ENCODE measurements around the gene AMFR.

AMFR gene

GRCh38 chr16:56450275-56450985, 25.1 kb upstream of the AMFR start:
- ATAC-seq (replicated peaks; ENCODE audit: extremely low read depth, poor library complexity, severe bottlenecking) (no peak), DNase-seq (ENCODE audit: low spot score in 2 of 2) (no peak)
- Mint-ChIP-seq H3K36me3 (ENCODE audit: insufficient read depth) (peaks cover 49% of the 10 kb centered on the region), H3K9me3 (no peaks in the 10 kb centered on the region), H3K27me3 (no peaks in the 10 kb centered on the region), H3K4me1 (peaks cover 55% of the 10 kb centered on the region), H3K4me3 (peak overlapping the region; percentile 92), H3K27ac (ENCODE audit: low read depth) (peak overlapping the region; percentile 95)

GRCh38 chr16:56448005-56448404, 22.7 kb upstream of the AMFR start:
- ATAC-seq (replicated peaks; ENCODE audit: extremely low read depth, poor library complexity, severe bottlenecking), result no peak
- no peak for DNase-seq (ENCODE audit: low spot score in 2 of 2)
- Mint-ChIP-seq H3K27ac (ENCODE audit: low read depth) (no peak overlapping the region), H3K27me3 (no peaks in the 10 kb centered on the region), H3K4me1 (peaks cover 49% of the 10 kb centered on the region), H3K36me3 (ENCODE audit: insufficient read depth) (peaks cover 46% of the 10 kb centered on the region), H3K4me3 (no peak overlapping the region), H3K9me3 (no peaks in the 10 kb centered on the region)

GRCh38 chr16:56447286-56447685, 21.9 kb upstream of the AMFR start:
- no peak for DNase-seq (ENCODE audit: low spot score in 2 of 2)
- Mint-ChIP-seq H3K27me3 (no peaks in the 10 kb centered on the region), H3K4me1 (peaks cover 51% of the 10 kb centered on the region), H3K36me3 (ENCODE audit: insufficient read depth) (peaks cover 49% of the 10 kb centered on the region), H3K4me3 (no peak overlapping the region), H3K27ac (ENCODE audit: low read depth) (no peak overlapping the region), H3K9me3 (no peaks in the 10 kb centered on the region)
- no peak for ATAC-seq (replicated peaks; ENCODE audit: extremely low read depth, poor library complexity, severe bottlenecking)

GRCh38 chr16:56438038-56438437, 12.7 kb upstream of the AMFR start:
- H3K36me3 Mint-ChIP-seq (ENCODE audit: insufficient read depth), result peaks cover 49% of the 10 kb centered on the region
- no peak for DNase-seq (ENCODE audit: low spot score in 2 of 2)
- H3K9me3 Mint-ChIP-seq, result no peaks in the 10 kb centered on the region
- peaks cover 23% of the 10 kb centered on the region for H3K4me1 Mint-ChIP-seq
- H3K27me3 Mint-ChIP-seq, result no peaks in the 10 kb centered on the region
- no peak overlapping the region for H3K4me3 Mint-ChIP-seq
- no peak for ATAC-seq (replicated peaks; ENCODE audit: extremely low read depth, poor library complexity, severe bottlenecking)
- no peak overlapping the region for H3K27ac Mint-ChIP-seq (ENCODE audit: low read depth)

GRCh38 chr16:56436258-56436657, 10.9 kb upstream of the AMFR start:
- ATAC-seq (replicated peaks; ENCODE audit: extremely low read depth, poor library complexity, severe bottlenecking), result no peak
- peaks cover 10% of the 10 kb centered on the region for H3K4me1 Mint-ChIP-seq
- H3K27ac Mint-ChIP-seq (ENCODE audit: low read depth), result peak overlapping the region; percentile 46
- no peak overlapping the region for H3K4me3 Mint-ChIP-seq
- peaks cover 40% of the 10 kb centered on the region for H3K36me3 Mint-ChIP-seq (ENCODE audit: insufficient read depth)
- DNase-seq (ENCODE audit: low spot score in 2 of 2), result no peak
- no peaks in the 10 kb centered on the region for H3K27me3 Mint-ChIP-seq
- H3K9me3 Mint-ChIP-seq, result no peaks in the 10 kb centered on the region

GRCh38 chr16:56428091-56428490, 2.7 kb upstream of the AMFR start:
- H3K27me3 Mint-ChIP-seq, result no peaks in the 10 kb centered on the region
- peaks cover 15% of the 10 kb centered on the region for H3K4me1 Mint-ChIP-seq
- H3K27ac Mint-ChIP-seq (ENCODE audit: low read depth), result no peak overlapping the region
- no peak for ATAC-seq (replicated peaks; ENCODE audit: extremely low read depth, poor library complexity, severe bottlenecking)
- DNase-seq (ENCODE audit: low spot score in 2 of 2), result no peak
- H3K4me3 Mint-ChIP-seq, result no peak overlapping the region
- H3K9me3 Mint-ChIP-seq, result no peaks in the 10 kb centered on the region
- H3K36me3 Mint-ChIP-seq (ENCODE audit: insufficient read depth), result peaks cover 16% of the 10 kb centered on the region

- no peak for DNase-seq (ENCODE audit: low spot score in 2 of 2)
- no peak overlapping the region for H3K27ac Mint-ChIP-seq (ENCODE audit: low read depth)
These were observed 1.2 kb upstream of the AMFR start for GRCh38 chr16:56426585-56426984.

GRCh38 chr16:56424791-56425438, 430 bp downstream of the AMFR start:
- peak in 1 of 2 donors; percentile 23 for DNase-seq (ENCODE audit: low spot score in 2 of 2)
- H3K4me1 Mint-ChIP-seq, result peaks cover 43% of the 10 kb centered on the region
- H3K36me3 Mint-ChIP-seq (ENCODE audit: insufficient read depth), result peaks cover 6% of the 10 kb centered on the region
- peak overlapping the region; percentile 94 for H3K4me3 Mint-ChIP-seq
- H3K9me3 Mint-ChIP-seq, result no peaks in the 10 kb centered on the region
- ATAC-seq (replicated peaks; ENCODE audit: extremely low read depth, poor library complexity, severe bottlenecking), result peak; percentile 47
- peak overlapping the region; percentile 88 for H3K27ac Mint-ChIP-seq (ENCODE audit: low read depth)
- no peaks in the 10 kb centered on the region for H3K27me3 Mint-ChIP-seq

More at GRCh38 chr16:56426585-56426984, 1.2 kb upstream of the AMFR start:
- Mint-ChIP-seq H3K4me1 (peaks cover 30% of the 10 kb centered on the region), H3K9me3 (no peaks in the 10 kb centered on the region), H3K36me3 (ENCODE audit: insufficient read depth) (peaks cover 10% of the 10 kb centered on the region), H3K4me3 (peak overlapping the region; percentile 94), H3K27me3 (no peaks in the 10 kb centered on the region)
- ATAC-seq (replicated peaks; ENCODE audit: extremely low read depth, poor library complexity, severe bottlenecking), result no peak

- no peaks in the 10 kb centered on the region for H3K27me3 Mint-ChIP-seq
- H3K4me3 Mint-ChIP-seq, result peak overlapping the region; percentile 94
- no peak for ATAC-seq (replicated peaks; ENCODE audit: extremely low read depth, poor library complexity, severe bottlenecking)
- peaks cover 43% of the 10 kb centered on the region for H3K4me1 Mint-ChIP-seq
- no peaks in the 10 kb centered on the region for H3K9me3 Mint-ChIP-seq
- DNase-seq (ENCODE audit: low spot score in 2 of 2), result no peak
- peaks cover 6% of the 10 kb centered on the region for H3K36me3 Mint-ChIP-seq (ENCODE audit: insufficient read depth)
- peak overlapping the region; percentile 88 for H3K27ac Mint-ChIP-seq (ENCODE audit: low read depth)
These were observed 961 bp downstream of the AMFR start for GRCh38 chr16:56424404-56424764.

- H3K4me3 Mint-ChIP-seq, result peak overlapping the region; percentile 94
- no peaks in the 10 kb centered on the region for H3K27me3 Mint-ChIP-seq
- H3K9me3 Mint-ChIP-seq, result no peaks in the 10 kb centered on the region
- peaks cover 43% of the 10 kb centered on the region for H3K4me1 Mint-ChIP-seq
- no peak for DNase-seq (ENCODE audit: low spot score in 2 of 2)
- peaks cover 6% of the 10 kb centered on the region for H3K36me3 Mint-ChIP-seq (ENCODE audit: insufficient read depth)
- peak overlapping the region; percentile 88 for H3K27ac Mint-ChIP-seq (ENCODE audit: low read depth)
- ATAC-seq (replicated peaks; ENCODE audit: extremely low read depth, poor library complexity, severe bottlenecking), result no peak
These were observed 1.6 kb downstream of the AMFR start for GRCh38 chr16:56423584-56424403.

GRCh38 chr16:56422896-56423441, 2.4 kb downstream of the AMFR start:
- H3K36me3 Mint-ChIP-seq (ENCODE audit: insufficient read depth), result peaks cover 6% of the 10 kb centered on the region
- H3K27me3 Mint-ChIP-seq, result no peaks in the 10 kb centered on the region
- peak overlapping the region; percentile 42 for H3K4me3 Mint-ChIP-seq
- no peak for DNase-seq (ENCODE audit: low spot score in 2 of 2)
- no peaks in the 10 kb centered on the region for H3K9me3 Mint-ChIP-seq
- H3K4me1 Mint-ChIP-seq, result peaks cover 43% of the 10 kb centered on the region
- no peak overlapping the region for H3K27ac Mint-ChIP-seq (ENCODE audit: low read depth)
- ATAC-seq (replicated peaks; ENCODE audit: extremely low read depth, poor library complexity, severe bottlenecking), result no peak

- ATAC-seq (replicated peaks; ENCODE audit: extremely low read depth, poor library complexity, severe bottlenecking) (no peak), DNase-seq (ENCODE audit: low spot score in 2 of 2) (no peak)
- H3K4me1 Mint-ChIP-seq, result peaks cover 43% of the 10 kb centered on the region
- no peak overlapping the region for H3K27ac Mint-ChIP-seq (ENCODE audit: low read depth)
- H3K9me3 Mint-ChIP-seq, result no peaks in the 10 kb centered on the region
- H3K27me3 Mint-ChIP-seq, result no peaks in the 10 kb centered on the region
- H3K4me3 Mint-ChIP-seq, result no peak overlapping the region
- H3K36me3 Mint-ChIP-seq (ENCODE audit: insufficient read depth), result peaks cover 6% of the 10 kb centered on the region
These were observed 3.2 kb downstream of the AMFR start for GRCh38 chr16:56421976-56422669.

Data from central memory CD8-positive, alpha-beta T cell (primary cell).